ENCODE data around the gene CRIP2.

The CRIP2 gene

GRCh38 chr14:105450123-105450505, 24.5 kb upstream of the CRIP2 start:
- no peak for TF ChIP-seq CTCF (IDR thresholded peaks at IDR 0.05; ENCODE audit: insufficient read depth, low read length, missing control alignments)
- CTCF ChIA-PET: interaction anchor here (0.9 to 1.9 kb wide), 4 partner anchors 15 to 167 kb away, joined by 3 to 6 read pairs (median 4); no protein-coding TSS in a partner anchor

GRCh38 chr14:105450864-105451720, 23.5 kb upstream of the CRIP2 start:
- POLR2A ChIA-PET: no interaction called here
- no peak for TF ChIP-seq CTCF (IDR thresholded peaks at IDR 0.05; ENCODE audit: insufficient read depth, low read length, missing control alignments)
- CTCF ChIA-PET: interaction anchor here (0.9 to 1.9 kb wide), 4 partner anchors 18 to 168 kb away, joined by 3 to 6 read pairs (median 3); no protein-coding TSS in a partner anchor

More at GRCh38 chr14:105450123-105450505, 24.5 kb upstream of the CRIP2 start:
- no peak overlapping the region for H3K4me3 ChIP-seq (ENCODE audit: low read depth, low read length)
- no peak for DNase-seq (ENCODE audit: low read depth, low spot score)
- POLR2A ChIA-PET: no interaction called here

GRCh38 chr14:105452963-105453362, 21.7 kb upstream of the CRIP2 start:
- ChIA-PET POLR2A (no interaction called here), CTCF (interaction anchor here (1.0 to 1.6 kb wide), 6 partner anchors 18 to 75 kb away, joined by 3 to 7 read pairs (median 4); no protein-coding TSS in a partner anchor)
- TF ChIP-seq CTCF (IDR thresholded peaks at IDR 0.05; ENCODE audit: insufficient read depth, low read length, missing control alignments): no peak
- DNase-seq (ENCODE audit: low read depth, low spot score): no peak
- no peak overlapping the region for H3K4me3 ChIP-seq (ENCODE audit: low read depth, low read length)

More at GRCh38 chr14:105450864-105451720, 23.5 kb upstream of the CRIP2 start:
- no peak for DNase-seq (ENCODE audit: low read depth, low spot score)
- no peak overlapping the region for H3K4me3 ChIP-seq (ENCODE audit: low read depth, low read length)

DNA sequence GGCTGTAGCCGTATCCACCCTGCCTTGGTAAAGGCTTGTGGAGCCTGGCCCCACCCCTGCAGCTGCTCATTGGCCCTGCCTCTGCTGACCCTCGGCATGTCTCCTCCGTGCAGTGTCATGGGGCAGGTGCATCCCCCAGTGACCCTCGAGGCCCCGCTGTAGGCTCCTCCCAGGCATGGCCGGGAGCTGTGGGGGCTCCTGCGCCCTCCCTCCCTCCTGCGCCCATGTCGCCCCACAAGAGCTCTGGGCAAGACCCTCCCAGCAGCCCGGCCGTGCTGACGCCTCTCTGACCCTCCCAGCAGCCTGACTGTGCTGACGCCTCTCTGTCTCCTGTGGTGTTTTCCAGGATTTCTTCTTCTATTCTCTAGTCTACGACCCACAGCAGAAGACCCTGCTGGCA, 20.8 kb upstream of the CRIP2 start:
- DNase-seq (ENCODE audit: low read depth, low spot score): no peak
- no peak for TF ChIP-seq CTCF (IDR thresholded peaks at IDR 0.05; ENCODE audit: insufficient read depth, low read length, missing control alignments)
- POLR2A ChIA-PET: no interaction called here
- CTCF ChIA-PET: interaction anchor here (1.1 to 2.2 kb wide), 4 partner anchors 8 to 36 kb away, joined by 3 to 7 read pairs (median 5); no protein-coding TSS in a partner anchor
- no peak overlapping the region for H3K4me3 ChIP-seq (ENCODE audit: low read depth, low read length)

GRCh38 chr14:105455086-105455640, 19.5 kb upstream of the CRIP2 start:
- CTCF ChIA-PET: interaction anchor here (1.1 to 2.2 kb wide), 3 partner anchors 9 to 35 kb away, joined by 3 to 7 read pairs (median 3); no protein-coding TSS in a partner anchor
- TF ChIP-seq CTCF (IDR thresholded peaks at IDR 0.05; ENCODE audit: insufficient read depth, low read length, missing control alignments): no peak
- no peak for DNase-seq (ENCODE audit: low read depth, low spot score)

More at GRCh38 chr14:105455086-105455640, 19.5 kb upstream of the CRIP2 start:
- no peak overlapping the region for H3K4me3 ChIP-seq (ENCODE audit: low read depth, low read length)
- POLR2A ChIA-PET: no interaction called here
